ENCODE measurements around the gene PTGFRN.
A peak's percentile ranks its signal among the peaks of the same experiment; 100 is the strongest.

PTGFRN gene

DNA sequence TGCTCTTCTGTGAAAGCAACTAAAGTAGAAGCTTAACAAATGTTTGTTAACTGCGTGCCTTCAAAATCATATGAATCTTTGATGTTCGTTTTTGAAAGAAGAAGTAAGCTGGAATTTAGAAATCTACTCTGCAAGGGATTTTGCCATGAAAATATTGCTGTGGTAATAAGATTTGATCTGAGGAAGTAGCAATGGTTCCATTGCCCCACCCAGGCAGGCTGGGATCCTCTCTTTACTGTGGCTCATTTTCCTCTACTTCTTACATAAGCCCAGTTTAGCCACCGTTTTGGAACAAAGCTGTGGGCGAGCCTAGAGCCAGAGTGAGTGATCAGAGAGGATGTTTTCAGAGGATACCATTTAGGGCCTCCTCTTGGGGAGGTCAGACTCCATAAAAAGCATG is 20.3 kb upstream of the PTGFRN start:
- no peak for DNase-seq

DNA sequence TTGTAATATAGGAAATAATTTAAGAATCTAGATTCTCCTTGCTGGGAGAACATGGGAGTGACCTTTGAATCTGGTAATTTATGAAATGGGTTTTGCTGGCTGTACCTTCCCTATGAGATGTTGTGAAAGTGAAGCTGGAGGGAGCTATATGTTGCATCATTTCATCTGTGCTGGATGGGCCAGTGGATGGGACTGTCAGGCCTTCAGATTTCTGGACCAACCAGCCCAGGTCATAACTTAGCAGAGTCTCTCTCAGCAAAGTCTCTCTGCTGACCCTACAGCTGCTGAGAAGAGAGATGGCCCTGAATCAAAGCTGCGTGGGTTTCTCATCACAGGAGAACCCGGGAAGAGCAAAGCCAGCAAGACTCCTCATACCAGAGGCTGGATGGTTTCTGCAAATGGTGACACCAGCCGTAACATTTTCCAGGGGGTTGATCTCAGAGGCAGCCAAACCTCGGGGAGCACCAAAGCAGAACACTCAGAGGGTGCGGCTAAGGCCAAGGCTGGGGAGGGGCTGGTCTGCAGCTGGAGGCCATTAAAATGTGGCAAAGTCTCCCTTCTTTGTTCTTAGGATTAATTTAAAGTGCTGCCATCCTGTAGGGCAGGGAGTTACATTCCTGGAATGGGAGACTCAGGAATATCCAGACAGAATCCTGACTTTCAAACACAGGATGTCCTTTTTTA is 18.2 kb upstream of the PTGFRN start:
- no peak for DNase-seq

GRCh38 chr1:116895073-116895472 is 14.6 kb upstream of the PTGFRN start:
- no peak for DNase-seq

DNA sequence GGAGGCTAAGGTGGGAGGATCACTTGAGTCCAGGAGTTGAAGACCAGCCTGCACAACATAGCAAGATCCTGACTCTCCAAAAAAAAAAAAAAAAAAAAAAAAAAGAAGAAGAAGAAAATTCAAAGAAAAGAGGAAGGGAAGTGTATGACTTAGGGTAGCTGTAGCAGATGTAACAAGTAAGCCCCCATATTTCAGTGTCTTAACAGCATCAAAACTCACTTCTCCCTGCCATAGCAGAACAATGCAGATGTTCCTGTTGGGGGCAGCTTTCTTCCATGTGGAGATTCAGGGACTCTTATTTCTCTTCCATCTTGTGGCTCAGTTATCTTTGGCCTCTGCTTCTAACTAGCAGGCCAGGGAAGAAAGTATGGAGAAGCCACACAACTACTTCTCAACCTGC is 10.2 kb upstream of the PTGFRN start:
- no peak for DNase-seq

DNA sequence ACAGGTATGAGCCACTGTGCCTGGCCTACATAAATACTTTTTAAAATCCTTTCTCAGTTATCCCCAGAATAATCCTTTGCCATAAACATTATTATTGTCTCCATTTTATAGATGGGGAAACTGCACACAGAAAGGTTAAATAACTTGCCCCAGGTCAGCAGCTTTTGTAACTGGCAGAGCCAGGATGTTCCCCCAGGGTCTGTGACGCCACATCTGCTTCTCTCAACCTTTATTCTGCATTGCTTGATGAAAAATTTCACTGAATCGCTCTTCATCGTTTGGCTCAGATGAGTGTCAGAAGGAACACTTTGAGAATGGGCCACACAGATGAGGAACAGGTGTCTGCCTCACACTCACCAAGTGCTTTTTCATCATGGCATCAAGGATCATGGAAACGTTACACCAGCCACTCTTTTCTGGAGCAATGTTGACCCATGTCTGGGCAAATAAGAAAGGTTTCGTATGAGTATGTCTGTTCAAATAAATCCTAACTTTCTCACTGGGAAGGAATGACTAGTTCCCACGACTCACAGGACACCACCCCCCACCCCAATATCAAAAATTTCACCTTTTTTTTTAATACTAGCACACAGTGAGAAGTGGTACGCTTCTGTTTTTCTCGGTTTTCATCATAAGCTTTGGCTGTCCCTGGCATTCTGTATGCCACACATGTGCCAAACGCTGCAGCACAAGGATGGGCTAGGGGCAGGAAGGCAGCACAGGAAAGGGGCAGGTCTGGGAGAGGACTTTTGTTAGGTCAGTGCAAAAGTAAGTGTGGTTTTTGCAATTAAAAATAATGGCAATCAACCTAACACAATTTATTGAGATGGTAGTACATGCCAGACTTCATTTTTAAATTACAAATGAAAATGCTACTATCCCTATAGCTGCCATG is 9.0 kb upstream of the PTGFRN start:
- no peak for DNase-seq

- DNase-seq = no peak
Measured at GRCh38 chr1:116902027-116902426, 7.7 kb upstream of the PTGFRN start.

- DNase-seq = no peak
Measured at GRCh38 chr1:116902723-116903383, 6.9 kb upstream of the PTGFRN start.

- DNase-seq = no peak
Measured at GRCh38 chr1:116904791-116905320, 4.9 kb upstream of the PTGFRN start.

- no peak for DNase-seq
Measured at GRCh38 chr1:116906812-116907211, 2.9 kb upstream of the PTGFRN start.

GRCh38 chr1:116907351-116907750 is 2.4 kb upstream of the PTGFRN start:
- DNase-seq = no peak

GRCh38 chr1:116908266-116908665 is 1.4 kb upstream of the PTGFRN start:
- no peak for DNase-seq

- DNase-seq = no peak
Measured at GRCh38 chr1:116908820-116909511, 750 bp upstream of the PTGFRN start.

GRCh38 chr1:116910379-116911187 is 867 bp downstream of the PTGFRN start:
- DNase-seq = peak; percentile 8 to 47 (median 26)

DNA sequence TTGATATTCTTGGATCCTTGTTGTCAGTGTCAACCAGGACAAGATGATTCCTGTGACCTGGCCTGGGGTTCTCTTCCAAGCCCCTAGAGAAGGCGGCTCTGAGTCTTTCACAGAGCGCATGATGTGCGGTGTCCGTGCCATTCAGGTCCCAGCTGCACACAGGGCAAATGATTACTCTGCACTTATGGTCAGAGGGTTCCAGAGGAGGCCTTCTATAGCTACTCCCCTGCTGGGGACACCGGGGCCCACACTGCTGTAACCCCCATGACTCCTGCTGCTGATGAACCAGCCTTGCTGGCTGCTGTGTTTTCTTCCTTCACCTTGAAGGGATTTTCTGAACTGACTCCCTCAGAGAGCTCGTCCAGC is 1.5 kb downstream of the PTGFRN start:
- no peak for DNase-seq

DNA sequence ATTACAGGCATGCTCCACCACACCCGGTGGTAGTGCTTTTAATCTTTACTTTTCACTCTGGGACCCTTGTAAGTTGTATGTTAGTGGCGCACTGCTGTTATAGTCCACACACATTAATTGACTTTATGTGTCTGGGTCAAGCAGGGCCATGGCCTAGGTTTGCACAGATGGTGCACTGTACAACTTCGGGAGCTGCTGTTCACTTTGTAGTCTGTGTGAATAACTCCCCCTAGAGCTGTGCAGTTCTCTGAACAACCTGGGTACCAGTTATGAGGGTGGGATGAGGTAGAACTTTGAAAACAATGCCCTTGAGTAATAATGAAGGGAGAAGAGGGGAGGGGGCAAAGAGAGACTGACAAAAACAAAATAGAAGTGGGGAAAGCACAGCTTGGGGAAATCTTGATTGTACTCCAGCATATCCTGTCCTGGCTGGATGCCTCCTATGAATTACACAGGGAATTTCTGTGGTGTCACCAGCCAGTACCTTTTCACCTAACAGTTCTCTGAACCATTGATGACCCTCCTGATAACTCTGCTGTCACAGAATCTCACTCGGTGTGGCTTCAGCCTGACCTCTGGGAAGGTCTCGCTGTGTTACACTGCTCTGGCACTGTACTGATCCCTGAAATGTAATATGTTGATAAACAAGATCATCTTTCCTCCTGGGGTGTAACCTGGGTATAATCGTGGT is 2.2 kb downstream of the PTGFRN start:
- DNase-seq = no peak

GRCh38 chr1:116912846-116913245 is 3.1 kb downstream of the PTGFRN start:
- no peak for DNase-seq

DNA sequence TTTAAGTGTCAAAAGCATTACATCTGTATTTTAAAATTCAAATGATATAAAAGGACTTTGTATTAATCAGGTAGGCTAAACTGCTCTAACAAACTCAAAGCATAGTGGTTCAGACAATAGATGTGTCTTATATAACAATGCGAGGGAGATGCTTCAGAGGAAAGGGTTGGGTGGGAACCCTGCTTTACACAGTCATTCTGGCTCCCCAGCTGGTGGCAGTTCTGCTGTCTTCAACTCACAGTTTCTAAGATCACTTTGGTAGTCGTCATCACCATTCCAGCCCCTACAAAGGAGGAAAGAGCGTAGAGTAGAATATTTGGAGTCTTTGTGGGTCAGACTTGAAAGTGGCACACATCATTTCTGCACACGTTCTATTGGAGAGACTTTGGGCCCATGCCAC is 4.2 kb downstream of the PTGFRN start:
- DNase-seq = no peak

GRCh38 chr1:116914667-116915066 is 5.0 kb downstream of the PTGFRN start:
- DNase-seq = no peak

GRCh38 chr1:116915086-116915661 is 5.5 kb downstream of the PTGFRN start:
- DNase-seq = peak in 1 of 6 experiments; percentile 10

GRCh38 chr1:116916002-116916401 is 6.3 kb downstream of the PTGFRN start:
- no peak for DNase-seq
